Bronchial epithelial cell (primary cell): ENCODE results near the gene ANP32A. TPM values are rescaled to one million over a fixed set of nuclear protein-coding genes. Genes with fewer than 3 reads are reported as not detected.
A peak's percentile ranks its signal among the peaks of the same experiment; 100 is the strongest.

Experiments
- DNase-seq: peaks from one replicate; pipeline ENCODE4 v3.0.0-alpha.2; 2010; ENCODE audit warnings: low read depth
- FAIRE-seq: peaks from 2 replicates; lab custom pipeline; 2011; peaks lifted over from hg19 to GRCh38; lab: Jason Lieb, UNC
- H3K27me3 ChIP-seq: 2 replicates; pipeline ENCODE4 v1.5.1; 2011; ENCODE audit warnings: low read length; ENCODE audit not compliant: control insufficient read depth, insufficient read depth
- H3K36me3 ChIP-seq: 2 replicates; pipeline ENCODE4 v1.5.1; 2011; ENCODE audit warnings: low read length; ENCODE audit not compliant: control insufficient read depth, insufficient read depth
- H3K4me3 ChIP-seq: 2 replicates; pipeline ENCODE4 v1.5.1; 2011; ENCODE audit warnings: mild to moderate bottlenecking, low read depth, low read length, control low read depth
- CTCF ChIP-seq: IDR thresholded peaks from 2 replicates; pipeline ENCODE4 v1.5.1; 2011; ENCODE audit warnings: mild to moderate bottlenecking, moderate library complexity, low read length, control low read depth, inconsistent platforms; ENCODE audit not compliant: insufficient read depth, severe bottlenecking
- total RNA-seq: library from RNA; depleted of rRNA; stranded (reverse); fragments of >200 nt; gene quantifications from 2 replicates; pipeline ENCODE4 v1.2.1, GENCODE V29; 2014

ANP32A gene
- total RNA-seq, 1 donor from 2014 or later = 42.6 TPM

DNA sequence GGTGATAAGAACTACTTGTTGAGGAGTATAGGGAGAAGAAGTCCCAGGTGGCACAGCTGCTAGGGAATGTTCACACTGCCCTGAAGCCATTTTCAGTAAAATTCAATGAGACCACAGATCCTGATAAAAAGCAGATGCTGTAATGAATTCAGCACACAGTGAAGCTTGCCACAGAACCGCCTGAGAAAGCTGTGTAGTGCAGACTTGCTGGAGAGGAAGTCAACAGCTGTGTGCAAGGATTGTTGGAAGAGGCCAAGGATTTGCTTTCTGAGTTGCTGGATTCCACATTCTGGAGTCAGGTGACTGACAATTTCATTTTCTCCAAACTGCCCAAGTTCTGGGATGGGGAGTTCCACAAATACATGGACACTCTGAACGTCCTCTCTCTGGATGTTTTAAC lies 70.9 kb downstream of the ANP32A start:
- no peak for DNase-seq
- peak; percentile 36 for FAIRE-seq
- no peak overlapping the region for H3K4me3 ChIP-seq
- H3K36me3 ChIP-seq = no peaks in the 10 kb centered on the region
- no peak for TF ChIP-seq CTCF
- H3K27me3 ChIP-seq = no peaks in the 10 kb centered on the region

DNA sequence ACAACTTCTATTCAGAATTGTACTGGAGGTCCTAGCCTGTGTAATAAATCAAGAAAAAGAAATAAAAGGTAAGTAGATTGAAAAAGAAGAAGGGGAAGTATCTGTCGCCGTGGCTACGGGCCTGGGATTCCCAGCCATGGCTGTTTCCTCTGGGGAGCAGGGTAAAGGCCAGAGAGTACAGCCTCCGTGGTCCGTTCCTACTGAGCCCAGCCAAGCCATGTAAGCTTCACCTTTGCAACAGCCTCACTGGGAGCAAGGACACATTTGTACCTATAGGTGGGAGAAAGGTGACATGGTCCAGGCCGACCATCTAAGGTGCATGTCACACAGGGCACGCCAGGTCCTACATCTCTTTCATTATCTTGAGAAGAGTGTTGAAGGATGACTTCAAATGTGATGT lies 71.3 kb downstream of the ANP32A start:
- Histone ChIP-seq H3K27me3 (no peaks in the 10 kb centered on the region), H3K36me3 (no peaks in the 10 kb centered on the region), H3K4me3 (no peak overlapping the region)
- no peak for TF ChIP-seq CTCF
- DNase-seq (no peak), FAIRE-seq (no peak)

DNA sequence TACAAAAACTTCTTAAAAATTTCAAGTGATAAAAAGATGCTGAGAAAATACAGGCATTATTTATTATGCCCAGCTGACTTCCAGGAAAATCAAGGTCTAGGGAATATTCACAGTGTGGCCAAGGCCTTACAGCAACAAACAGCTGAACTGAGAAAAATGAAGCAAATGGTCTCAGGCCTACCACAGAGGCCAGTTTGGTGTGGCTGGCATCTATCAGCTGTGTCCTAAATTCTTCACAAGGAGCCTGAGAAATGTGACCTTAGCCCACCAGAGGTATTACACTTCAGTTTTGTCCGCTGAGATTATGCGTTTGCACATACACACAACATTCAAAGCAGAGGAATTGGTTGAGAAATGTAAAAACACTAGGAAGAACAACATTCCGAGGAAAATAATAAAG lies 77.4 kb downstream of the ANP32A start:
- DNase-seq (no peak), FAIRE-seq (no peak)
- H3K36me3 ChIP-seq = no peaks in the 10 kb centered on the region
- H3K27me3 ChIP-seq = no peaks in the 10 kb centered on the region
- no peak overlapping the region for H3K4me3 ChIP-seq
- TF ChIP-seq CTCF = no peak

GRCh38 chr15:68739390-68740080 lies 81.2 kb downstream of the ANP32A start:
- no peak overlapping the region for H3K4me3 ChIP-seq
- H3K36me3 ChIP-seq = no peaks in the 10 kb centered on the region
- FAIRE-seq (no peak), DNase-seq (no peak)
- TF ChIP-seq CTCF = no peak
- H3K27me3 ChIP-seq = peaks cover 2% of the 10 kb centered on the region

DNA sequence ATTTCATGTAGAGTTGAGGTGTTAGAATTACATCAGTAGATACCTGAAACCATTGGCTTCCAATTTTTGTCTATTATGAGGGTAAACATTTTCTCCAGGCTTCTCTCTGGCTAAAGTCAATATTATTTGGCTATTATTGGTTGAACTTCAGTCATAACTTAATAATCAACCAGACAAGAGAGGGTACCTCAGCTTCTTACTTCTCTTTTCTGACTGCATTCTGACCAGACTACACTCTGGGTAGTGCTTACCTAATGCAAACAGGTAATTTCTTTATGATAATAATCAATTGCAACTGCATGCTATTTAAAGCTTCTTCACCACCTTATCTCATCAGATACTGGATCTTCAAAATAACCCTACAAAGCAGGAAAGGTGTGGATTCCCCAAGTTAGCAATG lies 85.1 kb downstream of the ANP32A start:
- no peak for DNase-seq
- no peak for TF ChIP-seq CTCF
- Histone ChIP-seq H3K4me3 (no peak overlapping the region), H3K27me3 (peaks cover 4% of the 10 kb centered on the region), H3K36me3 (no peaks in the 10 kb centered on the region)
- no peak for FAIRE-seq

GRCh38 chr15:68734881-68735280 lies 85.8 kb downstream of the ANP32A start:
- no peak for FAIRE-seq
- no peaks in the 10 kb centered on the region for H3K36me3 ChIP-seq
- DNase-seq = no peak
- H3K4me3 ChIP-seq = no peak overlapping the region
- H3K27me3 ChIP-seq = peaks cover 4% of the 10 kb centered on the region
- TF ChIP-seq CTCF = no peak
